ENCODE data around the gene GPC6. TPM values are rescaled to one million over a fixed set of nuclear protein-coding genes. Genes with fewer than 3 reads are reported as not detected.

GPC6 gene
- total RNA-seq, 4 donors from 2014 or later = 6.7 to 67.2 (median 11.1) TPM

GRCh38 chr13:94328381-94329041 lies 1101.9 kb downstream of the GPC6 start:
- intact Hi-C loops (cut with DNase I; ENCODE audit: low total_unique reads) = no loop called here
- DNase-seq = no peak
- TF ChIP-seq, protein P1, sequence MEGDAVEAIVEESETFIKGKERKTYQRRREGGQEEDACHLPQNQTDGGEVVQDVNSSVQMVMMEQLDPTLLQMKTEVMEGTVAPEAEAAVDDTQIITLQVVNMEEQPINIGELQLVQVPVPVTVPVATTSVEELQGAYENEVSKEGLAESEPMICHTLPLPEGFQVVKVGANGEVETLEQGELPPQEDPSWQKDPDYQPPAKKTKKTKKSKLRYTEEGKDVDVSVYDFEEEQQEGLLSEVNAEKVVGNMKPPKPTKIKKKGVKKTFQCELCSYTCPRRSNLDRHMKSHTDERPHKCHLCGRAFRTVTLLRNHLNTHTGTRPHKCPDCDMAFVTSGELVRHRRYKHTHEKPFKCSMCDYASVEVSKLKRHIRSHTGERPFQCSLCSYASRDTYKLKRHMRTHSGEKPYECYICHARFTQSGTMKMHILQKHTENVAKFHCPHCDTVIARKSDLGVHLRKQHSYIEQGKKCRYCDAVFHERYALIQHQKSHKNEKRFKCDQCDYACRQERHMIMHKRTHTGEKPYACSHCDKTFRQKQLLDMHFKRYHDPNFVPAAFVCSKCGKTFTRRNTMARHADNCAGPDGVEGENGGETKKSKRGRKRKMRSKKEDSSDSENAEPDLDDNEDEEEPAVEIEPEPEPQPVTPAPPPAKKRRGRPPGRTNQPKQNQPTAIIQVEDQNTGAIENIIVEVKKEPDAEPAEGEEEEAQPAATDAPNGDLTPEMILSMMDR (IDR thresholded peaks at IDR 0.05) = no peak
- no peak for TF ChIP-seq POLR2A (IDR thresholded peaks at IDR 0.05)

GRCh38 chr13:94329277-94329676 lies 1102.7 kb downstream of the GPC6 start:
- no peak overlapping the region for H3K4me3 ChIP-seq
- intact Hi-C loops (cut with DNase I; ENCODE audit: low total_unique reads) = no loop called here
- TF ChIP-seq, protein P1 (IDR thresholded peaks at IDR 0.05) = no peak
- TF ChIP-seq POLR2A (IDR thresholded peaks at IDR 0.05) = no peak
- DNase-seq = peak; percentile 19 to 48
- H3K9me3 ChIP-seq = no peaks in the 10 kb centered on the region
- no peaks in the 10 kb centered on the region for H3K4me1 ChIP-seq
- H3K36me3 ChIP-seq = no peaks in the 10 kb centered on the region
- peak overlapping the region; percentile 28 to 55 for H3K27ac ChIP-seq
- H3K27me3 ChIP-seq = no peaks in the 10 kb centered on the region

More at GRCh38 chr13:94328381-94329041, 1101.9 kb downstream of the GPC6 start:
- Histone ChIP-seq H3K4me1 (no peaks in the 10 kb centered on the region), H3K4me3 (no peak overlapping the region), H3K27ac (peak overlapping the region; percentile 28 to 55), H3K36me3 (no peaks in the 10 kb centered on the region), H3K9me3 (no peaks in the 10 kb centered on the region), H3K27me3 (no peaks in the 10 kb centered on the region)

GRCh38 chr13:94329754-94330551 lies 1103.3 kb downstream of the GPC6 start:
- Histone ChIP-seq H3K36me3 (no peaks in the 10 kb centered on the region), H3K27me3 (no peaks in the 10 kb centered on the region), H3K4me3 (no peak overlapping the region), H3K9me3 (no peaks in the 10 kb centered on the region), H3K27ac (peak overlapping the region; percentile 28 to 55), H3K4me1 (no peaks in the 10 kb centered on the region)
- TF ChIP-seq POLR2A (IDR thresholded peaks at IDR 0.05) = no peak
- TF ChIP-seq, protein P1 (IDR thresholded peaks at IDR 0.05) = no peak
- peak; percentile 22 to 41 for DNase-seq
- intact Hi-C loops (cut with DNase I; ENCODE audit: low total_unique reads) = no loop called here

- TF ChIP-seq, protein P1 (IDR thresholded peaks at IDR 0.05) = no peak
- no peak for TF ChIP-seq POLR2A (IDR thresholded peaks at IDR 0.05)
- H3K36me3 ChIP-seq = no peaks in the 10 kb centered on the region
- H3K27ac ChIP-seq = peak overlapping the region; percentile 28 to 55
- H3K4me3 ChIP-seq = no peak overlapping the region
- H3K4me1 ChIP-seq = no peaks in the 10 kb centered on the region
- DNase-seq = no peak
- intact Hi-C loops (cut with DNase I; ENCODE audit: low total_unique reads) = no loop called here
- no peaks in the 10 kb centered on the region for H3K9me3 ChIP-seq
- no peaks in the 10 kb centered on the region for H3K27me3 ChIP-seq
Measured at GRCh38 chr13:94330552-94331071, 1104.0 kb downstream of the GPC6 start.

- H3K4me1 ChIP-seq = no peaks in the 10 kb centered on the region
- H3K36me3 ChIP-seq = no peaks in the 10 kb centered on the region
- intact Hi-C loops (cut with DNase I; ENCODE audit: low total_unique reads) = no loop called here
- TF ChIP-seq, protein P1 (IDR thresholded peaks at IDR 0.05) = no peak
- no peak for TF ChIP-seq POLR2A (IDR thresholded peaks at IDR 0.05)
- no peak for DNase-seq
- no peaks in the 10 kb centered on the region for H3K27me3 ChIP-seq
- H3K4me3 ChIP-seq = no peak overlapping the region
- H3K27ac ChIP-seq = no peak overlapping the region
- H3K9me3 ChIP-seq = no peaks in the 10 kb centered on the region
Measured at GRCh38 chr13:94331281-94331680, 1104.7 kb downstream of the GPC6 start.

Measured in uterus (tissue), 4 donors.